ENCODE measurements around the gene HES5. TPM values are rescaled to one million over a fixed set of nuclear protein-coding genes. Genes with fewer than 3 reads are reported as not detected.
A peak's percentile ranks its signal among the peaks of the same experiment; 100 is the strongest.

HES5 gene
- total and polyA plus RNA-seq, 2 of the 4 experiments (the other 2 are of a cell fraction) = not detected

GRCh38 chr1:2561898-2562895, 32.1 kb upstream of the HES5 start:
- intact Hi-C loops (cut with micrococcal nuclease) = no loop called here
- BruUV-seq (replicated peaks) = no TSS peak
- dilution Hi-C loops (cut with HindIII; ENCODE audit: low sequenced_read_pairs, unreplicated experiment) = no loop called here

More at GRCh38 chr1:2561898-2562895, 32.1 kb upstream of the HES5 start:
- Histone ChIP-seq H2BK120ac (ENCODE audit: low read depth, low read length) (no peak overlapping the region), H3K56ac (ENCODE audit: extremely low read depth, insufficient read depth, low read length) (no peak overlapping the region), H3K4me2 (ENCODE audit: low read depth, low read length) (no peak overlapping the region), H3K4ac (ENCODE audit: low read depth, low read length) (no peak overlapping the region), H2AK9ac (replicated peaks; ENCODE audit: low read depth, low read length, poor library complexity) (no peak overlapping the region), H2AK5ac (ENCODE audit: low read depth, low read length) (no peak overlapping the region), H3K27ac (ENCODE audit: insufficient read depth, low read length) (no peak overlapping the region), H3K18ac (ENCODE audit: low read depth, low read length) (no peak overlapping the region), H3K4me1 (ENCODE audit: control insufficient read depth, insufficient read depth, low read length) (no peaks in the 10 kb centered on the region), H3K23ac (ENCODE audit: low read depth, low read length) (no peak overlapping the region), H2BK5ac (ENCODE audit: low read depth, low read length, poor library complexity, severe bottlenecking) (no peak overlapping the region), H3K27me3 (ENCODE audit: control insufficient read depth, insufficient read depth, low read length) (peaks cover 18% of the 10 kb centered on the region), H2BK15ac (ENCODE audit: low read depth, low read length) (no peak overlapping the region), H4K20me1 (ENCODE audit: insufficient read depth, low read length) (no peaks in the 10 kb centered on the region), H3K79me1 (ENCODE audit: low read depth in 1 of 2, low read length in 2 of 2) (no peaks in the 10 kb centered on the region), H4K5ac (ENCODE audit: low read depth, low read length) (no peak overlapping the region), H3K14ac (replicated peaks; ENCODE audit: low read depth, low read length) (no peak overlapping the region), H3K9me1 (ENCODE audit: insufficient read depth, low read length) (no peaks in the 10 kb centered on the region), H4K8ac (ENCODE audit: low read depth in 2 of 2, low read length in 2 of 2) (no peak overlapping the region), H3K9me3 (ENCODE audit: control insufficient read depth, insufficient read depth, low read length) (no peaks in the 10 kb centered on the region), H3K4me3 (ENCODE audit: insufficient read depth, low read depth, low read length) (no peak overlapping the region), H2BK20ac (ENCODE audit: low read depth, low read length) (no peak overlapping the region), H2AFZ (replicated peaks; ENCODE audit: low read length, poor library complexity) (no peak overlapping the region), H3K9ac (ENCODE audit: low read depth, low read length) (no peak overlapping the region), H3K36me3 (ENCODE audit: control insufficient read depth, insufficient read depth, low read length) (no peaks in the 10 kb centered on the region), H4K91ac (ENCODE audit: insufficient read depth, low read depth, low read length) (no peak overlapping the region)
- in situ Hi-C loops (cut with MboI; ENCODE audit: low sequenced_read_pairs) = no loop called here
- ATAC-seq (ENCODE audit: low read depth) (no peak), DNase-seq (no peak)
- POLR2A ChIA-PET (ENCODE audit: unreplicated experiment) = no interaction called here
- CTCF ChIA-PET = no interaction called here
- TF ChIP-seq RAD21 (IDR thresholded peaks at IDR 0.05; ENCODE audit: low read length) = no peak
- TF ChIP-seq USF2 (IDR thresholded peaks at IDR 0.05; ENCODE audit: low read depth, low read length) = no peak
- TF ChIP-seq CTCF (conservative IDR thresholded peaks at IDR 0.05; ENCODE audit: low read depth, low read length) = 0 out of 2 replicates have a peak, but pooled peaks have one; percentile 12
- WGBS, 2 experiments (ENCODE audit: extremely low coverage in 2 of 2, insufficient read length in 1 of 2) = 90% methylated on average over 2 of the region's 24 CpGs; no CpG with 5 or more reads in 1 of the 2 experiments
